Daoy (cell line): ENCODE measurements around the gene PRKAR2A. TPM values are rescaled to one million over a fixed set of nuclear protein-coding genes. Genes with fewer than 3 reads are reported as not detected.
"Not testable (repeated sequence)": the region's sequence is repeated elsewhere in the genome, so short reads cannot be mapped to it uniquely, and the experiment has no call there.

Source experiments
- DNase-seq: peaks from one replicate; pipeline ENCODE4 v3.0.0-alpha.2; 2015; ENCODE audit warnings: low read depth
- total RNA-seq: library from RNA; depleted of rRNA; stranded (reverse); fragments of >200 nt; shearing (Covaris generic); gene quantifications from 2 replicates; pipeline ENCODE4 v1.2.3, GENCODE V29; 2014

PRKAR2A gene
- total RNA-seq, 1 experiment from 2014 or later, result 25.7 TPM

DNA sequence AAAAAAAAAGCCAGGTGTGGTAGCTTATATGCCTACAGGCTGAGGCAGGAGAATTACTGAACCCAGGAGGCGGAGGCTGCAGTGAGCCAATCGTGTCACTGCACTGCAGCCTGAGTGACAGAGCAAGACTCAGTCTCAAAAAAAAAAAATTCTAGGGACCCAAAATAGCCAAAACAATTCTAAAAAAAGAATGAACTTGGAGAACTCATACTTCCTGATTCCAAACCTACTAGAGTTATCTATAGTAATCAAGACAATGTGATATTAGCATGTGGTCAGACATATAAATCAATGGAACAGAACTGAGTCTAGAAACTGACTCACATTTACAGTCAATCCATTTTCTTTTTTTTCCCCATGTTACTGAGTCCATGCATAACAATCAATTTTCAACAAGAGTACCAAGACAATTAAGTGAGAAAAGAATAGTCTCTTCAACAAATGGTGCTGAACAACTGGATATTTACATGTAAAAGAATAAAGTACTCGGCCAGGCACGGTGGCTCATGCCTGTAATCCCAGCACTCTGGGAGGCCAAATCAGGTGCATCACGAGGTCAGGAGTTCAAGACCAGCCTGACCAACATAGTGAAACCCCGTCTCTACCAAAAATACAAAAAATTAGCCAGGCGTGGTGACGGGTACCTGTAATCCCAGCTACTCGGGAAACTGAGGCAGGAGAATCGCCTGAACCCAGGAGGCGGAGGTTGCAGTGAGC is 11.9 kb downstream of the PRKAR2A start:
- no peak for DNase-seq

DNA sequence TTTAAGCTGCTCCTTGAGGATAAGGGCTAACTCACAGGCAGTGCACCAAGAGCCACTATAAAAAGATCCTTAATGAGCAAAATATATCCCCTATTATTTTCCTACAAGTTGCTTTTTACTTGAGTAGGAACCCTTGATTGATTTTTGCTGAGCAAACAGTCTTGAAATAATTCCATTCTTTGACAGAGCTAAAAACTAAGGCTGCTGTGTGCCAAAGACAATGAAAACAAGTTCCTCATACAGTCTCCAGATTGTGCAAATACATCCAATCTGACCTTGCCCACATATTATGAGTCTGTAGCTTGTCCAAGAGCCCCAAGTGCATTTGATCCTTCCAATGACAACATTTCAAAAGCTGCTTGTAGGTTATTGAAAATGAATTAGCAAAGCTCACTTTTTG is 15.0 kb downstream of the PRKAR2A start:
- no peak for DNase-seq

DNA sequence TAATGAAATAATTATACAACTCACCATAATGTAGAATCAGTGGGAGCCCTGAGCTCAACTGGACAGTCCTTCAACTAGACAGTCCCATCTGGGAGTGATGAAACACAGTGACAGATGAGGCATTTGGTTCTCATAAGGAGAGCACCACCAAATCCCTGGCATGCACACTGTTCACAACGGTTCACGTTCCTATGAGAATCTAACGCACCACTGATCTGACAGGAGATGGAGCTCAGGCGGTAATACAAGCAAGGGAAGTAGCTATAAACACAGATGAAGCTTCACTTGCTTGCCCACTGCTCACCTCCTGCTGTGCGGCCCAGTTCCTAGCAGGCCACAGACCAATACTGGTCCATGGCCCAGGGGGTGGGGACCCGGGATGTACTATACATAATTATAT is 17.0 kb downstream of the PRKAR2A start:
- no peak for DNase-seq

DNA sequence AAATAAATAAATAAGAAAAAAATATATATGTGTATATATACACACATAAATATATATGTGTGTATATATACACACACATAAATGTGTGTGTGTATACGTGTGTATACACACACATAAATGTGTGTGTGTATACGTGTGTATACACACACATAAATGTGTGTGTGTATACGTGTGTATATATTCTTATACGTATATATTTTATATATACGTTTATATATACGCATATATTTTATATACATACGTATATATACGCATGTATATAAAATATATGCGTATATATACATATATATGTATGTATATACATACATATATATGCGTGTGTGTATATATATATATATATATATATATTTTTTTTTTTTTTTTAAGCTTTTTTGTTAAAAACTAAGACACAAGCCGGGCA is 18.1 kb downstream of the PRKAR2A start:
- DNase-seq, result not testable (repeated sequence)

DNA sequence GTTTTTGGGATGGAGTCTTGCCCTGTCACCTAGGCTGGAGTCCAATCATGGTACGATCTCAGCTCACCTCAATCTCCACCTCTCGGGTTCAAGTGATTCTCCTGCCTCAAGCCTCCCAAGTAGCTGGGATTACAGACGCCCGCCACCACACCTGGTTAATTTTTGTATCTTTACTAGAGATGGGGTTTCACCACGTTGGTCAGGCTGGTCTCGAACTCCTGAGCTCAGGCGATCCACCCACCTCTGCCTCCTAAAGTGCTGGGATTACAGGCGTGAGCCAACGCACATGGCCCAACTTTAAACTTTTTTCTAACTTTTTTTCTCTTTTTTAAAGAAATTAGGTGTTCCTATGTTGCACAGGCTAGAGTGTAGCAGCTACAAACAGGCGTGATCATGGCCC is 19.8 kb downstream of the PRKAR2A start:
- DNase-seq, result not testable (repeated sequence)

DNA sequence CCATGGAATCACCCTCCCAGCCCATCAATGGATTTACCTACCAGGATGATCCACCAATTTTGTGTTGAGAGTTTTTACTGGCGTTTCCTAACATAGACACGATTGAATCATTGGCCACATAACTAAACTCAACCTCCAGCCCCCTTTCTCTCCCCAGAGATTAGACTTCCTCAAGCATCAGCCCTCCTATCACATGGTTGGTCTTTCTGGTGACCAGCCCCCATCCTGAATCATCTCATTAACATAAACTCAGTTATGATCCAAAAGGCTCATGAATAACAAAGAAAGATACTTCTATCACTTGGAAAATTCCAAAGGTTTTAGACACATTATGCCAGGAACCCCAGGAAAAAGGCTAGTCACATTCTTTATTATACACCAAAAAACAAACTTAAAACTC is 21.2 kb downstream of the PRKAR2A start:
- peak; percentile 61 for DNase-seq

DNA sequence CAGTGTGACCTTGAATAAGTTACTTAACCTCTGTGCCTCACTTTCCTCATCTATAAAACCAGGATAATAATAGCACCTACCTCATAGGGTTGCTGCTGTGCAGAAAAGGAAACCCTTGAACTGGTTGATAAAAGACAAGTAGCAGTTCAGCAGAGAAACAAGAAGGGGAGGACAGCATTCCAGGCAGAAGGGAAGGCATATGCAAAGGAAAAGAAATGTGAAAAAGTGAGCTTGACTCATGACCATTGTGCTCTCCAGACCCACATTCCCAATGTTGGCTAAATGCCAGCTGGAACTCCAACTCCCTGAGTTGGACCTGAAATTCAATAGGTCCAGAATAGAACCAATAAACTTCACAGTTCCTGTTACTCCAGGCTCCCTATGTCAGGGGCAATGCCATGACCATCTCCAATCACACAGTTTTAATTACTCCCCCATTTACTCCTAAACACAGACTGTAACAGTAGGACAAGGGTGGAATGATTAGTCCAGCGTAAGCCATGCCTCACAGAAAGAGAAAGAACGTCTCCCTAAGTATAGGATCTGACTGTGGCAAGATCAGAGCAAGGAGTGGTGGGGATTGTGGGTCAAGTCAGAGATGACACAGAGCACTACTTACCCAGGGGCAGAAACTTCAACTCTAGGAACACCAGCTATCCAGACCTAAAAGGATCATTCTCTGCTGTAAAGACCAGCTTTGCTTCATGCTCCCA is 26.9 kb downstream of the PRKAR2A start:
- peak; percentile 53 for DNase-seq

DNA sequence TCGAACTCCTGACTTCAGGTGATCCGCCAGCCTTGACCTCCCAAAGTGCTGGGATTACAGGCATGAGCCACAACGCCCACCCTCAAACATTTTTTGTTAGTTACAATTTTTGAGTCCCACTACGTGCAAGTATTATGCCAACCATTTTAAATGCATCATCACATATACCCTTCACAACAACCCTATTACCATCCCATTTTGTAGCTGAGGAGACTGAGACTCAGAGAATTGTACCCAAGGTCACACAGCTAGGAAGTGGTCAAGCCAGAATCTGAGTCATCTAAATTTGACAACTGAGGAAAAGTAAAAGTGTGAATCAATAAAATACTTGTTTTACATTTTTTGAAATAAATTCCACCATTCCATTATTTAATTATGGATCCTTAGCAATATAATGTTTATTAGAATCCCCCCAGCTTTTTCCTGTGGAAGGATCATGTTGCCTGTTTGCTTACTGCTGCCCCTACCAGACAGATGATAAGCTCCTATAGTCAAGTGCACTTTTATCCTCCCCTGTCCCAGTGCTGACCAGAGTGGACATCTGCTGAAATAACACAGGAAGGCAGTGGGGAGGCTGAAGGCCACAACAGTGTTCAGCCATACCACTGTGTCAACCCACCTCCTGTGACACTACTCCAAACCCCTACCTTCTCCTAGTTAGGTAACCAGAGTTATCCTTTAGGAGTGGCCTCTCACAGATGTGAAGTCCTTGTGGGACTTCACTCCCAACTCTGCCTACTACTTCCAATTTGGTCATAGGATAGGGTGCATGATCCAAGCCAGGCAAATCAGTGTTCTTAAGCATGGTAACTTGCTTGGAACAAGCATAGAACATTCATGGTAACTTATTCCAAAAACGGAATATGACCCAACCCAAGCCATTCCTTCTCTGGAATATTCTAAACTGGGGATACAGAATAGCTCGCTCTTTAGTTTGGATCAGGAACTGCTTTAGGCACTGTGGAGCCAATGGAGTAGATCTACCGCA is 28.1 kb downstream of the PRKAR2A start:
- no peak for DNase-seq

DNA sequence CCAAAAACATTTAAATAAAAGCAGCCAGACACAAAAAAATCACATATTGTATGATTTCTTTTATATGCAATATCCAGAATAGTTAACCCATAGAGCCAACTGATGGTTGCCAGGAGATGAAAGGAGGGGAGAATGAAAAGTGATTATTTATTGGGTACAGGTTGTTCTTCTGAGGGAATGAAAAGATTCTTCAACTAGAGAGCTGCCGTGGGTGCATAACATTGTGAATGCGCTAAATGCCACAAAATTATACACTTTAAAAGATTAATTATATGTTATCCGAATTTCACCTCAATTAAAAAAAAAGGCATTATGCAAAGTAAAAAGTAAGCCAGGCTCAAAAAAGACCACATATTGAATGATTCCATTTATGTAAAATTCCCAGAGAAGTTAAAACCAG is 36.1 kb downstream of the PRKAR2A start:
- no peak for DNase-seq

DNA sequence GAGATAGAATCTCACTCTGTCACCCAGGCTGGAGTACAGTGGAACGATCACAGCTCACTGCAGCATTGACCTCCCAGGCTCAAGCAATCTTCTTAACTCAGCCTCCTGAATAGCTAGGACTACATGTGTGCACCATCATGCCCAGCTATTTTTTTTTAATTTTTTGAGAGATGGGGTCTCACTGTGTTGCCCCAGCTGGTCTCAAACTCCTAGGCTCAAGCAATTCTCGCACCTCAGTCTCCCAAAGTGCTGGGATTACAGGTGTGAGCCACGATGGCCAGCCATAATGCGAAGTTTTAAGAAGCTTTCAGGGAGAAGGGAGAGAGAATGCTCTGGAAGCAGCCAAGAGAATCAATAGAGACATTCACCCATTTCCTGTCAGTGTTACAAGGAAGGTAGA is 42.7 kb downstream of the PRKAR2A start:
- no peak for DNase-seq

DNA sequence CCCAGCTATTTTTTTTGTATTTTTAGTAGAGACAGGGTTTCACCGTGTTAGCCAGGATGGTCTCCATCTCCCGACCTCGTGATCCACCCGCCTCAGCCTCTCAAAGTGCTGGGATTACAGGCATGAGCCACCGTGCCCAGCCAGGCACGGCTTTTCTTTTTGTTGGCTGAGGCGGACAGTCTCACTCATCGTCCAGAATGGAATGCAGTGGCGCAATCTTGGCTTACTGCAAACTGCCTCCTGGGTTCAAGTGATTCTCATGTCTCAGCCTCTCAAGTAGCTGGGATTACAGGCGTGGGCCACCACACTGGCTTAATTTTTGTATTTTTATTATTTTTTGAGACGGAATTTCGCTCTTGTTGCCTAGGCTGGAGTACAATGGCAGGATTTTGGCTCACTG is 46.8 kb downstream of the PRKAR2A start:
- not testable (repeated sequence) for DNase-seq

DNA sequence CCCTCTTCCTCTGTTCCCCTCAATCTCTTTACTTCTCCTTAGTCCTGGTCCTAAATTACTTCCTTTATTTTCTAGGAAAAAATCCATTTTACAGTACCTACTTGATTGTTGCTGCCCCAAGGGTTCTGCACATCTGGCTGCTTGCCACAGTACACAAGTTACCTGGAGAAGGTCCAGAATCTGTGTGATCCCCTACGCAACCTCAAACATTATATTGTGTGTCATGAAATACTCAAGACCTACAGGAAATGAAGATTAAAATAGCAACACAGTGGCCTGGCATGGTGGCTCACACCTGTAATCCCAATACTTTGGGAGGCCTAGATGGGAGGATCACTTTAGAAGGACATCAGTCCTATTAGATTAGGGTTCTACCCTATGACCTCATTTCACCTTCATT is 48.7 kb downstream of the PRKAR2A start:
- DNase-seq, result peak; percentile 20

DNA sequence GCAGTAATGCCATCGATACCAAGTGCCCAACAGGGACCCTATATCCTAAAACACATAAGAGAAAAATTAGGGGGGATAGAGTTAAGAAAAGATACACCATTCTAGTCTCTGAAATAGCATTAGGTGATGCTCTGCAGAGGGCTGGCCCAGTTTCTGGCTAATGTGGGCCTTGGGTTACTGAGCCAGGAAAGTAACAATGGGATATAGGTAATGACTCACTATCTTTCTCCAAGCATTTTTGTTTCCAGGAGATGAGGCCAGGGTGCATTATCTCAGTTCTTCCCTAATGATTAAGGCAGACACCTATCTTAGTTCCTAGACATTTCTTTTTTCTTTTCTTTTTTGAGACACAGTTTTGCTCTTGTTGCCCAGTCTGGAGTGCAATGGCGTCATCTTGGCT is 50.0 kb downstream of the PRKAR2A start:
- DNase-seq, result no peak

DNA sequence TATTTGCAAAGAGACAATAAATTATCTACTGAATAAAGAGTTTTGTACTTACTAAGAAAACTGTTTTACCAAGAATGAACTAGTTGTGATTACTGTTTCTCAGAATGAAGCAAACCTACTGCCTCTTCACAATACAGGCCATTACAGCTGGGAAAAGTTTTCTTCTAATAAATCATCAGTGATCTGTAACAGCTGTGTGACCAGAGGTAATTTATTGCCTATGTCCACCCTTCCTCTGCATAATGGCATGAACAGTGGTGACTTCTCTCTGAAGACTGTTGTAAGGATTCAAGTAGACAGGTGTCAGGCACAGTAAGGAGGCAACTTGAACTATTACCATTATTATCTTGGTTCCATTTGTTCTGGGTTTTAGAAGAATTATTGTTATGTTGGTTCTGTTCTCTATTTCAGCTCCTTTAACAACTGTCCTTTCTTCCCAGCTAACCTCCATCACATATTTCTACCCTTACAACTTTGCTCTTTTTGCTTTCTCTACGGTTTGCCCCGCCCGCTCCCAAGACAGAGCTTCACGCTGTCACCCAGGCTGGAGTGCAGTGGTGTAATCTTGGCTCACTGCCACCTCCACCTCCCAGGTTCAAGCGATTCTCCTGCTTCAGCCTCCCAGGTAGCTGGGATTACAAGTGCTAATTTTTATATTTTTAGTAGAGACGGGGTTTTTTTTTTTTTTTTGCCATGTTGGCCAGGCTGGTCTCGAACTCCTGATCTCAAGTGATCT is 51.5 kb downstream of the PRKAR2A start:
- DNase-seq, result no peak

DNA sequence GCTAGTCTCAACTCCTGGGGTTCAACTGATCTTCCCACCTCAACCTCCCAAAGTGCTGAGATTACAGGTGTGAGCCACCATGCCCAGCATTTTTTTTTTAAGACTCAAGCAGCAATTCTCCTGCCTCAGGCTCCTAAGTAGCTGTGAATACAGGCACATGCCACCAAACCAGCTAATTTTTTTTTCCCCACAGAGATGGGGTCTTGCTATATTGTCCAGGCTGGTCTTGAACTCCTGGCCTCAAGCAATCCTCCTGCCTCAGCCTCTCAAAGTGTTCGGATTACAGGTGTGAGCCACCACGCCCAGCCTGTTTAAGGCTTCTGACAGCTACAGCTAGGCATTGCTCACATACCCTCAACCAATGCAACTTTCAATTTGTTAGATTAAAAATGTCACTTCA is 54.2 kb downstream of the PRKAR2A start:
- not testable (repeated sequence) for DNase-seq

DNA sequence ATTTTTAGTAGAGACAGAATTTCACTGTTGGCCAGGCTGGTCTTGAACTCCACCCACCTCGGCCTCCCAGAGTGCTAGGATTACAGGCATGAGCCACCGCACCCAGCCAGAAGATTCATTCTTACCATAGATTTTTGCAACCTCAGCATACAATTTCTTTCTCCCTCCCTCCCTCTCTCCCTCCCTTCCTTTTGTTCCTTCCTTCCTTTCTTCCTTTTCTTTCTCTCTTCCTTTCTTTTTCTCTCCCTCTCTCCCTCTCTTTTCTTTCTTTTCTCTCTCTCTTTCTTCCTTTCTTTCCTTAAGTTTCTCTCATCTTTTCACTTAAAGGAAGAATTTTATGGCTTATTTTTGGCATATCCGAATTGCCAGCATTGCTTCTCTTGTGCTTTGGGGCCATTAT is 58.0 kb downstream of the PRKAR2A start:
- no peak for DNase-seq

DNA sequence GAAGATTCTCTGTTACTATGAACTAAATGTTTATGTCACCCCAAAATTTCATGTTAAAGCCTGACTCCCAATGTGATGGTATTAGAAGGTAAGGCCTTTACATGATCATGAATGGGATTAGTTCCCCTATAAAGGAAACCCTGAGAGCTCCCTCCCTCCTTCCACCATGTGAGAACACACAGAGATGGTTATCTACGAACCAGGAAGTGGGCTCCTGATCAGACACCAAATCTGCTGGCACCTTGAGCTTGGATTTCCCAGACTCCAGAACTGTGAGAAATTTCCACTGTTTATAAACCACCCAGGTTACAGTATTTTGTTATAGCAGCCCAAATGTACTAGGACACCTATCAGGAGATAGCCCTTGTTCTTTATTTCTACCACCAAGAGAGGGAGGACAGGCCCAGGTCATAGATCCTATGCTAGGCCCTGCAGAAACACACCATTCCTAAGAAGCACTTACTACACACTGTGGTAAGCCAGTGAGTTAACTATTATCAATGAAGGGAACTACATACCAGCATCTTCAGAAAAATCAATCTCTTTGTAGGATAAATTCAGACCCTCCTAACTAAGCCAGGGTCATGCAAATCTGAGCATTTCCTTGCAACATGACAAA is 59.0 kb downstream of the PRKAR2A start:
- DNase-seq, result no peak

DNA sequence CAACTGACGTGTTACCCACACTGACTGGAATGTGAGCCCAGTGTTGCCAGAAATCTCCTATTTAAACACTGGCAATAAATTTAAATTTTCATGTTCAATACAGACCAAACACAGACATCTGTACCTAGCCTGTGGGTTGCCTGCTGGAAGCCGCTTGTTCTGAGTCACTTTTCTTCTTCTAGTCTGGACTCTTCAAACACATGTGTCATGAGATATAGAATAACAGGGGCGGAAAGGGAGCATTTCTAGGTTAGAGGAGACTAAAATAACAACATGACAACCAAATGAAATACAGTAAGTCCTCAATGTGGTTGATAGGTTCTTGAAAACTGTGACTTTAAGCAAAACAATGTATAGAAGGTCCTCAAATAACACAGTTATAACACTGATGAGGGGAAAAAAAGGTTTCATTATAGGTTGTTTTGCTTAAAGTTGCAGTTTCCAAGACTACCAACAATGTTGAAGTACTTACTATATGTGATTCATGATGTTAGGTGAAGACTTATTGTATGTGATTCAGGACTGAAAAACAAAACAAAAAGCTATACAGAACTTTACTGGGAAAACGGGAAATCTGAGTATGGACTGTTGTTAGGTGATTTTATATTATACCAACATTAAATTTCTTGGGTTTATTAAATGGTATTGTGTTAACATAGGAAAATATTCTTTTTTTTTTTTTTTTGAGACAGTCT is 63.1 kb downstream of the PRKAR2A start:
- DNase-seq, result peak; percentile 85

DNA sequence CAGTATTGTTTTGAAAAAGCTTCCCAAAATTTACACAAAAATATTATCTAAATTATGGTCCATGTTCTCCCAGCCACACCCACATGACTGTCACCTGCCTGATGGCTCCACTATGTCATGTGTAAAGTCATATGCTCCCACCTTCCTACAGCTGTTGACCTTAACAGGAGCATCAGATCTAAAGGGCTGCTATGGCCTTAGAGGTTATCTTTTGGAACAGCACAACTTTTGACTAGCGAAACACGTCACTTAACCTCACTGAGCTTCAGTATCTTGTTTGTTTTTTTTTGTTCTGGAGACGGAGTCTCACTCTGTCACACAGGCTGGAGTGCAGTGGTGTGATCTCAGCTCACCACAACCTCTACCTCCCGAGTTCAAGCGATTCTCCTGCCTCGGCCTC is 64.4 kb downstream of the PRKAR2A start:
- DNase-seq, result peak; percentile 11

DNA sequence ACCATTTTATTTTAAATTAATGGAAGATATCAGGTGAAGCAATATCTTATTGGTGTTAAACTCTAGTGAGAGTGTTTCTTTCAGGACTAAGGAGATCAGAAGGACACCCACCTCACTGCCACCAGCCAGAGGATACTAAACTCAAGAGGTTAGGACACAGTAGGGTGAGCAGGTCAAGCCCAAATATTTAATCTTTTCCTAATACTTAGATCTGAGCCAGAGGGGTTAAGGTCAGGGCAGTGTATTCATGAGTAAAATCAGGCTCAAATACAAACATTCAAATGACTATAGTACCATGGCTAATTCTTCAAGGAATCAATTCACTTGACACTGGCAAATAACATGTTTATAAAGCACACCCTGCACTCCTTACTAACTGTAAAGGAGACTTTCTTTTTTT is 65.6 kb downstream of the PRKAR2A start:
- DNase-seq, result no peak

DNA sequence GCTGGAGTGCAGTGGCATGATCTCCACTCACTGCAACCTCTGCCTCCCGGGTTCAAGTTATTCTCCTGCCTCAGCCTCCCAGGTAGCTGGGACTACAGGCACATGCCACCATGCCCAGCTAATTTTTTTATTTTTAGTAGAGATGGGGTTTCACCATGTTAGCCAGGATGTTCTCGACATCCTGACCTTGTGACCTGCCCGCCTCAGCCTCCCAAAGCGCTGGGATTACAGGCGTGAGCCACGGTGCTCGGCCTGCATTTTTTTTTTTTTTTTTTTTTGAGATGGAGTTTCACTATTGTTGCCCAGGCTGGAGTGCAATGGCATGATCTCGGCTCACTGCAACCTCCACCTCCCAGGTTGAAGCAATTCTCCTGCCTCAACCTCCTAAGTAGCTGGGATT is 69.1 kb downstream of the PRKAR2A start:
- DNase-seq, result not testable (repeated sequence)
